NCI-H2107 (cell line): ENCODE measurements around the gene VAMP1.

ENCODE experiments used
- DNase-seq: peaks from one replicate; lab custom pipeline; 2025; lab: John Stamatoyannopoulos, UW

Gene VAMP1

GRCh38 chr12:6425590-6426531 lies 44.6 kb downstream of the VAMP1 start:
- DNase-seq, result no peak

- DNase-seq, result no peak
Observed at GRCh38 chr12:6424866-6425265, 45.6 kb downstream of the VAMP1 start.

- no peak for DNase-seq
Observed at GRCh38 chr12:6424008-6424347, 46.5 kb downstream of the VAMP1 start.

GRCh38 chr12:6423267-6424007 lies 47.0 kb downstream of the VAMP1 start:
- peak; percentile 88 for DNase-seq

- DNase-seq, result no peak
Observed at GRCh38 chr12:6420364-6420763, 50.1 kb downstream of the VAMP1 start.

- DNase-seq, result no peak
Observed at GRCh38 chr12:6418796-6419195, 51.7 kb downstream of the VAMP1 start.

- no peak for DNase-seq
Observed at GRCh38 chr12:6416596-6416995, 53.9 kb downstream of the VAMP1 start.
